ENCODE measurements around the gene C1orf226. TPM values are rescaled to one million over a fixed set of nuclear protein-coding genes. Genes with fewer than 3 reads are reported as not detected.

The C1orf226 gene
- total RNA-seq, 1 donor from 2014 or later, result 9.8 TPM

DNA sequence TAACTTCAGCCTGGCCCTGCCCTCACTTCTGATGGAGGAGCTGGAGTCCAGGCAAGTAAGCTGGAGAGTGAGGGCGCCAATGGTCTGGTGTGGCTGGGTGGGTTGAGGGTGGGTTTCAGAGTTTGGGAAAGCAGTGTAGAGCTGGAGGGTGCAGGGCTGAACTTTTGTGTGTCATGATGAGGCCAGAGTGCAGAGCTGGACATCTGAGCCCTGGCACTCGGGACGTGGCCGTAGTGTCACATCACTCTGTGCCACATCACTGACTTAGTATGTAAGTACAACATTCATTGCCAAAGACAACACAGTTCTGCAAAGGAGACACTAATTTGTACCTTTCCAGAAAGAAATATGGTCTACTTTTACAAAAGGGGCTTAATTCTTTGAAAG, 20.7 kb upstream of the C1orf226 start:
- H3K27ac Mint-ChIP-seq (ENCODE audit: unreplicated experiment), result no peak overlapping the region
- no peaks in the 10 kb centered on the region for H3K36me3 Mint-ChIP-seq (ENCODE audit: low read depth)
- TF ChIP-seq, protein P1, sequence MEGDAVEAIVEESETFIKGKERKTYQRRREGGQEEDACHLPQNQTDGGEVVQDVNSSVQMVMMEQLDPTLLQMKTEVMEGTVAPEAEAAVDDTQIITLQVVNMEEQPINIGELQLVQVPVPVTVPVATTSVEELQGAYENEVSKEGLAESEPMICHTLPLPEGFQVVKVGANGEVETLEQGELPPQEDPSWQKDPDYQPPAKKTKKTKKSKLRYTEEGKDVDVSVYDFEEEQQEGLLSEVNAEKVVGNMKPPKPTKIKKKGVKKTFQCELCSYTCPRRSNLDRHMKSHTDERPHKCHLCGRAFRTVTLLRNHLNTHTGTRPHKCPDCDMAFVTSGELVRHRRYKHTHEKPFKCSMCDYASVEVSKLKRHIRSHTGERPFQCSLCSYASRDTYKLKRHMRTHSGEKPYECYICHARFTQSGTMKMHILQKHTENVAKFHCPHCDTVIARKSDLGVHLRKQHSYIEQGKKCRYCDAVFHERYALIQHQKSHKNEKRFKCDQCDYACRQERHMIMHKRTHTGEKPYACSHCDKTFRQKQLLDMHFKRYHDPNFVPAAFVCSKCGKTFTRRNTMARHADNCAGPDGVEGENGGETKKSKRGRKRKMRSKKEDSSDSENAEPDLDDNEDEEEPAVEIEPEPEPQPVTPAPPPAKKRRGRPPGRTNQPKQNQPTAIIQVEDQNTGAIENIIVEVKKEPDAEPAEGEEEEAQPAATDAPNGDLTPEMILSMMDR (conservative IDR thresholded peaks at IDR 0.05), result no peak
- no peak overlapping the region for H3K4me3 Mint-ChIP-seq
- peaks cover 14% of the 10 kb centered on the region for H3K4me1 Mint-ChIP-seq
- H3K27me3 Mint-ChIP-seq (ENCODE audit: low read depth), result no peaks in the 10 kb centered on the region
- no peaks in the 10 kb centered on the region for H3K9me3 Mint-ChIP-seq
- DNase-seq (ENCODE audit: low read depth, low spot score), result no peak

DNA sequence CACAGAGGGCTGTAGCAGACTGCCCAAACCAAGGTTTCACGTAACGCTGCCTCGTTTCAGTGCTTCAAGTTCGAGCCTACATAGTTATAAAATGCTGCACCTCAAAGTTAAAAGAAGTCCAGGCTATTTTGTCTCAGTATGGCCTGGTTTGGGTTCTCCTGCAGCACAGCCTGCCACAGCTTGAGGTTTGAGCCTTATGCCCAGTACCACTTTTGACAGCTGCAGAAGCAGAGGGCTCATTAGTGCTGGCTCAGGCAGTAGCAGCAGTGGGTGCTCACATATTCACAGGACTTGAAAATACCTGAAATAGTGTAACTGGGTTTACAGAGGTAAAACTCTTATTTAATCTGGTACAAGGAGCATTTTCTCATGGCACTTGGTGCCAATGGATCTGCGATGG, 20.2 kb upstream of the C1orf226 start:
- TF ChIP-seq, protein P1 (conservative IDR thresholded peaks at IDR 0.05), result no peak
- Mint-ChIP-seq H3K27me3 (ENCODE audit: low read depth) (no peaks in the 10 kb centered on the region), H3K9me3 (no peaks in the 10 kb centered on the region), H3K4me1 (peaks cover 14% of the 10 kb centered on the region), H3K4me3 (no peak overlapping the region), H3K36me3 (ENCODE audit: low read depth) (no peaks in the 10 kb centered on the region), H3K27ac (ENCODE audit: unreplicated experiment) (no peak overlapping the region)
- no peak for DNase-seq (ENCODE audit: low read depth, low spot score)

DNA sequence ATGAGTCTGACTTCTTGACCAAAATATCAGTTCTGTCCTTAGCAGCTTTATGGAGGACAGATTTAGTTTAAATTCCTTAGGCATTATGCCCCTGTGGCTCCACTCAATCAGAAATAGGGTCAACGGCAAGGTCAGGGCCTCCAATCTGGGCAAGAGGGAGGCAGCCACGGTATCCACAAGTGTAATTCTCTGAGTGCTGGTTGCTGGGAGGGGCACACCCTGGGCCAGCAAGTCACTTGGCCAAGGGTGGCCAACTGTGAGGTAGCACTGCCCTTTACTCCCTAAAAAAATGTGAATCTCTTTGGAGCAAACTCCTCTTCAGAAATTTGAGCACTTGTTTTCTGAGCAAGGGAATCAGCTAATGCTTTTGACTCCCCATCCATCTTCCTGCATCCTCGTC, 17.7 kb upstream of the C1orf226 start:
- H3K27ac Mint-ChIP-seq (ENCODE audit: unreplicated experiment), result no peak overlapping the region
- H3K36me3 Mint-ChIP-seq (ENCODE audit: low read depth), result no peaks in the 10 kb centered on the region
- TF ChIP-seq, protein P1 (conservative IDR thresholded peaks at IDR 0.05), result no peak
- no peak for DNase-seq (ENCODE audit: low read depth, low spot score)
- H3K4me3 Mint-ChIP-seq, result no peak overlapping the region
- H3K9me3 Mint-ChIP-seq, result no peaks in the 10 kb centered on the region
- H3K4me1 Mint-ChIP-seq, result peaks cover under 1% of the 10 kb centered on the region
- no peaks in the 10 kb centered on the region for H3K27me3 Mint-ChIP-seq (ENCODE audit: low read depth)

DNA sequence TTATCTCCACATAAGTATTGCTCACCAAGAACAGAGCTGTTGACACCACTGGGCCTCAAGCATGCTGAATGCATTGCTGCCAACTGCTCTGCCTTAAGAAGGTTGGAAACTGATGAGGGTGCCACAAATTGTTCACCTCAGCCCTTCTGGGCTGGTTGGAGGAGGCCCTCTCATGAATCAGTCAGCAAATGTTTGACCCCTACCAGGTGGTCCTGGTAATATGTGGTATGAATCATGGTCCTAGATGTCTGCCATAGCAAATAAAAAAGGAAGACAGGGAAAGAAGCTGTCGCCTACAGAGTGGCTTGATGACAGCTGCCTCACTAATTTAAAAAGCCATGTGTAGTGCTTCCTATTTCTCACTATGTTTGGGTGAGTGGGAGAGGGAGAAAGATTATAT, 17.0 kb upstream of the C1orf226 start:
- Mint-ChIP-seq H3K9me3 (no peaks in the 10 kb centered on the region), H3K36me3 (ENCODE audit: low read depth) (no peaks in the 10 kb centered on the region), H3K4me3 (no peak overlapping the region), H3K4me1 (no peaks in the 10 kb centered on the region), H3K27ac (ENCODE audit: unreplicated experiment) (no peak overlapping the region), H3K27me3 (ENCODE audit: low read depth) (no peaks in the 10 kb centered on the region)
- DNase-seq (ENCODE audit: low read depth, low spot score), result no peak
- TF ChIP-seq, protein P1 (conservative IDR thresholded peaks at IDR 0.05), result no peak

DNA sequence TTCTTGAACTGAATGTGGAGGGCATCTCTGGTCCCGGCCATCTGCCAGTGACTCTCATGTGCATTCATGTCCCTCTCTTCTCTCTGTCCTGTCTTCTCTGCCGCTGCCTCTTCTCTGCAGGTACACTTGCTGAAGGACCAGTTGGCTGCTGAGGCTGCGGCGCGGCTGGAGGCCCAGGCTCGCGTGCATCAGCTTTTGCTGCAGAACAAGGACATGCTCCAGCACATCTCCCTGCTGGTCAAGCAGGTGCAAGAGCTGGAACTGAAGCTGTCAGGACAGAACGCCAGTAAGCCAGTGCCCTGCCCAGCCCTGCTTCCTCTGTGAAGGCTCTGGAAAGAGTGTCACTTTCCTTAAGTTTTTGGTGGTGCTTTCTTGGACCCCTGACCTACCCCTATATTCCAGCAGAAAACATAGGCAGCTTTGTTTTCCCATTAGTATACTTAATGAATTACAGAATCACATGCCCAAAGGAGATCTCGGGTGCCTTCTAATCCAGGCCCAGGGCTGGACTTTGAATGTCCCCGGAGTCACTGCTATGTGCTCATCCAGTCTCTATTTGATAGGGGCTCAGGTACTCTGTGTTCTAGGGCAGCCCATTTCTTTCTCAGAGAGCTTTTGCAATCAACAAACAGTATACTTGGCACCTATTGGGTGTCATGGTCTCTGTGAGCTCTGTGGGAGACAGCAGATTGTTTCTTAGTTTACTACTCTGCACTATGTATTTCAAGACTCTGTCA, 16.1 kb upstream of the C1orf226 start:
- Mint-ChIP-seq H3K36me3 (ENCODE audit: low read depth) (no peaks in the 10 kb centered on the region), H3K27me3 (ENCODE audit: low read depth) (no peaks in the 10 kb centered on the region), H3K4me1 (no peaks in the 10 kb centered on the region), H3K4me3 (no peak overlapping the region), H3K27ac (ENCODE audit: unreplicated experiment) (no peak overlapping the region), H3K9me3 (no peaks in the 10 kb centered on the region)
- DNase-seq (ENCODE audit: low read depth, low spot score), result no peak
- TF ChIP-seq, protein P1 (conservative IDR thresholded peaks at IDR 0.05), result no peak
